ENCODE results near the gene SAMD10.
"Not testable (repeated sequence)": the region's sequence is repeated elsewhere in the genome, so short reads cannot be mapped to it uniquely, and the experiment has no call there.

The SAMD10 gene

DNA sequence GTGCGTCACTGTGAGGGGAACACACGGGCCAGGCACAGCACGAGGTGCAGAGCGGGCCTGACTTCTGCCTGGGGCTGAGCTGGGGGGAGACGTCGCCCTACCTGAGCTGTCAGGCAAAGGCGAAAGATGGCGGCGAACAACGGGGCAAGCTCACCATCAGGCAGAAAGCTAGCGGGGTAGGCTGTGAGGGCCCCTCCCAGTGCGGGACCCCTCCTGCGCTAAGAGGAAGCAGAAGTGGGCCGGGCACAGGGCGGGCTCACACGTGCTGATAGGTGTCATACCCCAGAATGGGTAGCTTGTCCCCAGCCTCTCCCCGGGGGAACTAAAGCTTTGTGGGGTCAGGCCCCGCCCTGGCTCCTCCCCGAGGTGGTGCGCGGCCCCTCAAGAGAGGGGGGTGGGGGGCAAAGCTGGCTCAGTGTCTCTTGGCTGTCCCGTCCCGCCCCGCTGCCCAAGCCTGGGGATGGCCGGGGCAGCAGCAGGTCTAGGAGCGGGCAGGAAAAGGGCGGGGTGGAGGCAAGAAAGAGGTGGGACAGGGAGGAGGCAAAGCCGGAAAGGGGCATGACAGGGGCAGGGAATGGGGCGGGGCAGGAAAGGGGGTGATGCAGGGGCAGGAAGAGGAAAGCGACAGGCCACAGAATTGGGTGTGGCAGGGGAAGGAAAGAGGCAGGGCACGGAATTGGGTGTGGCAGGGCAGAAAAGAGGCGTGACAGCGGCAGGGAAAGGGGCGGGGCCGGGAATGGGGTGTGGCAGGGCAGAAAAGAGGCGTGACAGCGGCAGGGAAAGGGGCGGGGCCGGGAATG lies 38.0 kb downstream of the SAMD10 start:
- peak; percentile 52 for DNase-seq (ENCODE audit: low read depth)

DNA sequence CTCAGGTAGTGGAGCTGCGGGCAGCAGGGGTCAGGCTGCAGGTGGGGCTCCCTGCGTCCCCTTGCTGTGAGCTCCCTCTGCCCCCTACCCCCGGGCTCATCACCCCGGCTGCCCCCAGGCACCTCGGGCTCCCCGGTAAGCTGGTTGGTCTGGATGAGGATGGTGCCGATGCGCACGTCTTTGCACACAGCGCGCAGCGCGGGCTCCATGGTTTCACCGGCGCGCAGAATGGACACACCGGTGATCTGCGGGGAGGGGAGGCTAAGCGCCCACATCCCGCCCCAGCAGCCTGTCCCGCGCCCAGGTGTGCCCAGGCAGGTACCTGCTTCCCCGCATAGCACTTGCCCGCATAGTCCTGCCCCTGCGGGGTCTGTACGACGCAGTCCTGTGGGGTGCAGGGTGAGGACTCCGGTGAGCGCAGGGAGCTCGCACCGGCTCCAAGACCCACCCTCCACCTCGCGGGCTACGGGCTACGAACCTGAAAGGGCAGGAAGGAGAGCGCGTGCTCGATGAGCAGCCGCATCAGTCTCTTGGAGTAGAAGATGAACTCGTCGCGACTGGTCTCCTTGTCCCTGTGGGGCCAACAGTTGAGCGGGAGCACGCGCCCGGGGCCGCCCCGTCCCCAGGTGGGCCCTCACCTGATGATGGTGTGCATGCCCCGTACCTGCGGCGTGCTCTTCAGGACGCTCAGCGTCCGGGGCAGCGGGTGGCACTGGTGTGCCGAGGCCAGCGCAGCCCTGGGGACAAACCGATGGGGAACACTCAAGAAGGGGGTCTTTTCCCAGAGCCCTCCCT lies 38.8 kb downstream of the SAMD10 start:
- DNase-seq (ENCODE audit: low read depth) = no peak

- DNase-seq (ENCODE audit: low read depth) = no peak
Measured at GRCh38 chr20:63940071-63940471, 39.4 kb downstream of the SAMD10 start.

- DNase-seq (ENCODE audit: low read depth) = no peak
Measured at GRCh38 chr20:63939061-63939935, 40.1 kb downstream of the SAMD10 start.

DNA sequence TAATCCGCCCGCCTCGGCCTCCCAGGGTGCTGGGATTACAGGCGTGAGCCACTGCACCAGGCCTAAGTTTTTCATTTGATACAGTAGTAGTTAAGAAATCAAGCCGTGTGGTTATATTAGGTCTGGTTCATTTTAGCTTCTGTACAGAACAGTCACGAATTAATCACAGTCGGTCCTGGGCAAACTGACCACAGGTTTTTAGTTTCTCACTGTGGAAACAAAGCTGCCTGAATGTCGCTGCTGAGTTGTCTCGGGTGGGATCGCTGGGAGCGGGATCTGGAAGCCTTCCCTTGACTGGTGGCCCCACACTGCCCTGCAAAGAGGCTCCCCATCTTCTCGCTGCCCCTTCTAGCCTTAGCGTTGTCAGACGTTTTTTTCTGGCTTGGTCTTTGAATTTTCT lies 41.8 kb downstream of the SAMD10 start:
- no peak for DNase-seq (ENCODE audit: low read depth)

DNA sequence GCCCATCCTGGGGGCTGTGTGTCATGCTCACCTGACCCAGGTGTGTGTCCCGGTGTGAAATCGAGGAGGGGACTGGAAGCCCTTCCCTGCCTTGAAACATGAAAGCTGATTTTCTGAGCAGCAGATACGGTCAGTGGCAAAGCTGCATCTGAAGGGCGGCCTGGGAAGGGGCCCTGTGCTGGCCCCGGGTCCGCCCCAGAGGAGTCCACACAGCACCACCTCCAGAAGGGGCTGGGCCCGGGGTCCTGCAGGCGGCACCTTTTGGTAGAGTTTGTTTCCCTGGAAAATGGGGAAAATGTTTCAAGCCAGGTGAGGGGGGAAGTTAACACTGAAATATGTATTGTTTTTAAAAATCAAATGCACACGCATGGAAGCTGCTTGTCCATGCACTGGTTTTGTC lies 44.0 kb downstream of the SAMD10 start:
- no peak for DNase-seq (ENCODE audit: low read depth)

GRCh38 chr20:63934271-63935068 lies 45.0 kb downstream of the SAMD10 start:
- DNase-seq (ENCODE audit: low read depth) = no peak

- no peak for DNase-seq (ENCODE audit: low read depth)
Measured at GRCh38 chr20:63933646-63934045, 45.8 kb downstream of the SAMD10 start.

DNA sequence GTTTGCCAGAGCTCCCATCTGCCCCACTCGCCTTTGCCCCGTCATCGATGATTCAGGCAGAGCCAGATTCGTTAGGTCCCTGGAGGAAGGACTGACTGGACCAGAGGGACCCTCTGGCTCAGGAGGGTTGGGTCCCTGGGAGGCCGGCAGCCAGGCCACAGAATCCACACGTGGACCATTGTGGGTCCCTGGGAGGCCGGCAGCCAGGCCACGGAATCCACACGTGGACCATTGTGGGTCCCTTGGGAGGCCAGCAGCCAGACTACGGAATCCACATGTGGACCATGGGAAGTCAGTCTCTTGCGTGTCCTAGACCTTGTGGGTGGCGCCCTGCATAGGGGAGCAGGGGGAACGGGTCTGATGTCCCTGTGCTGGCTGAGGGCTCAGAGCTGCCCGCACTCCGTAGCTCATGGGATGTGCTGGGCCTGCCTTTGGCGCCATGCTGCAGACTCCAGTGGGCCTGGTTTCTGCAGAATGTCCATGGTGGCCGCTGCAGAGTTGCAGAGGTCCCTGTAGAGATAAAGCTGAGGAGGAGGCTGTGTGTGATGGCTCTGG lies 46.8 kb downstream of the SAMD10 start:
- no peak for DNase-seq (ENCODE audit: low read depth)

DNA sequence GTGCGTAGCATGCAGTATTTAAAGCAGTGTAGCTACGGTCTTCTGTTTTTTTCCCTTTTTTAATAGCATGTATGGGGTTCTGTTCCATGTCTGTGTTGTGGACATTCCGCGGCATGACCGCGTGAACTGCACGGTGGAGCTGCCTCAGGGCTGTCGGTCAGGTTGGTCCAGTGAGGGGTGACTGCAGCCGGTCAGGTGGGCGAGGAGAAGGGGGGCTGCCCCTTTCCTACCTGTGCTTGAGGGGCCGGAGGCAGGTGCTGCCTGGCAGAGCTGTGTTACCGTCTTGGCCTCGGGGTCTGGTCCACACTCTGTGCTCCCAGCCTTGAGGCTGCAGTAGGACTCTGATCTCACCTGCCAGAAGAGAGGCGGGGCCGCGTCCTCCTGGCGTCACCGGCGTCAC lies 47.7 kb downstream of the SAMD10 start:
- DNase-seq (ENCODE audit: low read depth) = no peak

DNA sequence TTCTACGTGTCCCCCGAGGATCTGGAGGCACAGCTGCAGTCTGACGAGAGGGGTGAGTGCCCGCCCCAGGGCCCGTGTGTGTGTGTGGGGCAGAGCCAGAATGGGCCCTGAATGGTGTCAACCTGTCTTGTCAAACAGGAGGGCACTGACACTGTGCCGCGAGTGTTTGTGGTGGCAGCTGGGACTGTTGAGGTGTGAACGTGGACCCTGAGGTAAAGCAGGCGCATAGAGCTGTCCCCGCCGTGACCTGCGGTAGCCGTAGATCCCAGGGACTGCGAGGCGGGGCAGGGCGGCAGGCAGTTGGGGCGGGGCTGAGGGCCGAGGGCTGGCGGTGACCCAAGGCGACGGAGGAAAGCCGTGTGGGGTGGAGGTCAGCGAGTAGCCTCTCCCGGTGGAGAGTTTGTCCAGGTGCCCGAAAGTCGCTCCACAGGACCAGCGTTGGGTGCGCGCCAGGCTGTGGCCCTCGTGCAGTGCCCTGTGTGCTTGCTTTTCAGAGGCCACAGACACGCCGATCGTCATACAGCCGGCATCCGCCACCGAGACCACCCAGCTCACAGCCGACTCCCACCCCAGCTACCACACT lies 48.4 kb downstream of the SAMD10 start:
- DNase-seq (ENCODE audit: low read depth) = no peak

- not testable (repeated sequence) for DNase-seq (ENCODE audit: low read depth)
Measured at GRCh38 chr20:63929473-63929883, 50.0 kb downstream of the SAMD10 start.

DNA sequence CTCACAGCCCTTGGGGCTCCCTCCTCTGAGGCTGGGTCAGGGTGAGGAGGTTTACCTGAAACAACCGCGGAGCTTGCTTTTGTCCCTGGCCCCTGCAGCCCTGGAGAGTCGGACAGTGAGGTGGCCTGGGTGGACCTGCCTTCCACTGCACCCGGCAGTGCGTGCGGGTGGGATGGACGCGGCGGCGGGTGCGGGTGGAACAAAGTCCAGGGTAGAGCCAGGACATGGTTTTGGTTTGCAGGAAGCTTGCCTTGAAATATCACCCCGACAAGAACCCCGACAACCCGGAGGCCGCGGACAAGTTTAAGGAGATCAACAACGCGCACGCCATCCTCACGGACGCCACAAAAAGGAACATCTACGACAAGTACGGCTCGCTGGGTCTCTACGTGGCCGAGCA lies 50.4 kb downstream of the SAMD10 start:
- DNase-seq (ENCODE audit: low read depth) = no peak

DNA sequence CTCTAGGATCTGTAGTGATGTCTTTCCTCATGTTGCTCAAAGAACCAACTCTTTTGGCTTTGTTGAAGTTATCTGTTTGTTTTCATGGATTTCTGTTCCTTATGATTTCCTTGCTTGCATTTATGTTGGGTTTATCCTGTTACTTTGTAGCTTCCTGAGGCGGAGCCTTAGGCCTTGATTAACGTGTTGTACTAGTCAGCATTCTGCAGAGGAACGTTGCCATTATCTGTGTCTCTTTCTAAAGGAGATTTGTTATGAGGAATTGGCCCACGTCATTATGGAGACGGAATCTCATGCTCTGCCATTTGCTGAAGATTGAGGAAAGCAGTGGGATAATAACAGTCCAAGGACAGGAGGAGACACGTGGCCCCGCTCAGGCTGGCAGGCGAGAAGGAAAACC lies 53.1 kb downstream of the SAMD10 start:
- DNase-seq (ENCODE audit: low read depth) = no peak

- no peak for DNase-seq (ENCODE audit: low read depth)
Measured at GRCh38 chr20:63924241-63924640, 55.2 kb downstream of the SAMD10 start.

All from activated T-cell treated with anti-CD3 and anti-CD28 coated beads for 24 hours (primary cell).